GM18511 (cell line): ENCODE results near the gene ADARB2.
"Not testable (repeated sequence)": the region's sequence is repeated elsewhere in the genome, so short reads cannot be mapped to it uniquely, and the experiment has no call there.

Source experiments
- ATAC-seq: cut with Tn5 transposase; IDR thresholded peaks from one replicate; pipeline ENCODE4 v1.9.1; 2021; ENCODE audit warnings: mild to moderate bottlenecking, moderate library complexity; ENCODE audit not compliant: unreplicated experiment

The ADARB2 gene

DNA sequence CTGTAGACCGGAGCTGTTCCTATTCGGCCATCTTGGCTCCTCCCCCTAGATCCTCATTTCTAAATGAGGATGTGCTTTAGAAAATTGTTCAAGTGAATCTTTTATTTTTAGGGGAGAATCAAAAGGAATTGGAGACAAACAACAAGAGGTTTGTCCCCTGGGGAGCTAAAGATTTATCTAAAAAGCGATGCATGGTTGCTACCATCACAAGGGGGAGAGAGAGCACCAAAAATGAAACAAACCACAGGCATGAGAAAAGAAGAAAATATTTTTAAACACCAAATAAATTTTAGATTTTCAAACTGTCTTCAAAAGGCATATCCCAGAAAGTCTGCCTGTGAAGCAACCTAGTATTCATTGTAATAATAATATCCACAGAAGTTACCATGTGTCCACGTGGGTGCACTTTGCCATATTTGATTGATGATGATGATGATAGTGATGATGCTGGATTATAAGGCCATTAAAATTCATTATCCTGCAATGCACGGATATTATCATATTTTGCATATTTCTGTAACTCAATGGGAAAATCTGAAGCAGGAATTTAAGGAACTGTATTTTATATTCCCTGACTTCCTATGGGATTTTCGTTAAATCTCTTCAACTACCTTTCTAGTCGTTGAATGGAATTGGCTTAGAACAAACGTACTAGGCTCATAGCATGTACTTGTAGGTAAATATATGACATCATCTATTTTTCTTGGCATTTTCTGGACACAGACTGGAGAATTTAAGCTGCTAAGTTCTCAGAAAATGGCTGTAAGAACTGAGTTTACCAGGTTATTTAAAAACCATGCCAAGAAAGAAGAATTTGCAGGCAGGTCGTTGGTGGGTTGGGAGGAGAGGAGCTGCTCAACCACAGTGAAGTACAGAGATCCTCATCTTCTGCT, 509.6 kb downstream of the ADARB2 start:
- ATAC-seq: no peak

DNA sequence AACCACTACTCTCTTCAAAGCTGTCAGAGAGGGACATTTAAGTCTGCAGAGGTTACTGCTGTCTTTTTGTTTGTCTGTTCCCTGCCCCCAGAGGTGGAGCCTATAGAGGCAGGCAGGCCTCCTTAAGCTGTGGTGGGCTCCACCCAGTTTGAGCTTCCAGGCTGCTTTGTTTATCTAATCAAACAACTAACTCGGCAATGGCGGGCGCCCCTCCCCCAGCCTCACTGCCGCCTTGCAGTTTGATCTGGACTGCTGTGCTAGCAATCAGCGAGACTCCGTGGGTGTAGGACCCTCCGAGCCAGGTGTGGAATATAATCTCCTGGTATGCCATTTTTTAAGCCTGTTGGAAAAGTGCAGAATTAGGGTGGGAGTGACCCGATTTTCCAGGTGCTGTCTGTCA, 510.4 kb downstream of the ADARB2 start:
- ATAC-seq: not testable (repeated sequence)

DNA sequence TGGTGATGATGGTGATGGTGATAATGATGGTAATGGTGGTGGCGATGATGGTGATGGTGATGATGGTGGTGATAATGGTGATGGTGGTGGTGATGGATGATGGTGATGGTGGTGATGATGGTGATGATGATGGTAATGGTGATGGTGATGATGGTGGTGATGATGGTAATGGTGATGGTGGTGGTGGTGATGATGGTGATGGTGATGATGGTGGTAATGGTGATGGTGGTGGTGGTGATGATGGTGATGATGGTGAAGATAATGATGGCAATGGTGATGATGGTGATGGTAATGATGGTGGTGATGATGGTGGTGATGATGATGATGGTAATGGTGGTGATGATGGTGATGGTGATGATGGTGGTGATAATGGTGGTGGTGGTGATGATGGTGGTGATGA, 517.5 kb downstream of the ADARB2 start:
- ATAC-seq: not testable (repeated sequence)

GRCh38 chr10:1217661-1218060, 519.7 kb downstream of the ADARB2 start:
- ATAC-seq: no peak

DNA sequence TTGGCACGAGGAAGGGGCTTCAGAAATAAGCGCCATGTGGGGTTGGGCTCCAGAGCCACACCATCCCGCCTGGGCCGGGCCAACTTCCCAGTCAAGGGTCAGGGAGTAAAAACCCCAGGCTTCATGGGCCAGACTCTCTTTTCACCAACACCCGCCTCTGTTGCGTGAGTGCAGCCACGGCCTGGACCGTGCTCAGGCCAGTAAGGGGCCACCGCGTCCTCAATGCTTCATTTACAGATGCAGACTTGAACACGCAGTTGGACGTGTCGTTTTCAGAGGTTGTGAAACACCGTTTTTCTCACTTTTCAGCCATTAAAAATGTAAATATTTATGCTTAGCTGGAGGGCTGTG, 520.1 kb downstream of the ADARB2 start:
- no peak for ATAC-seq

- no peak for ATAC-seq
Measured at GRCh38 chr10:1216574-1217236, 520.6 kb downstream of the ADARB2 start.

- ATAC-seq: no peak
Measured at GRCh38 chr10:1215862-1216573, 521.3 kb downstream of the ADARB2 start.

GRCh38 chr10:1214882-1215540, 522.3 kb downstream of the ADARB2 start:
- ATAC-seq: no peak

DNA sequence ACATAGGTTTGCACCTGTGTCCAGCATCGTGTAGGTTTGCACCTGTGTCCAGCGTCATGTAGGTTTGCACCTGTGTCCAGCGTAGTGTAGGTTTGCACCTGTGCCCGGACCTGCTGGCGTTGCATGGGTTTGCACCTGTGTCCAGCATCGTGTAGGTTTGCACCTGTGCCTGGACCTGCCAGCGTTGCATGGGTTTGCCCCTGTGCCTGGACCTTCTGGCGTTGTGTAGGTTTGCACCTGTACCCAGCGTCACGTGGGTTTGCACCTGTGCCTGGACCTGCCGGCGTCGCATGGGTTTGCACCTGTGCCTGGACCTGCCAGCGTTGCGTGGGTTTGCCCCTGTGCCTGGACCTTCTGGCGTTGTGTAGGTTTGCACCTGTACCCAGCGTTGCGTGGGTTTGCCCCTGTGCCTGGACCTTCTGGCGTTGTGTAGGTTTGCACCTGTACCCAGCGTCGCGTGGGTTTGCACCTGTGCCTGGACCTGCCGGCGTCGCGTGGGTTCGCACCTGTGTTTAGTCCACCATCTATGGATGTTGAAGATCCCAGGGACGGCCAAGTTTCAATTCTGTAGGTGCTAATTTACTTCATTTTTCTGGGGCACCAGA, 523.2 kb downstream of the ADARB2 start:
- no peak for ATAC-seq

GRCh38 chr10:1213252-1214070, 523.9 kb downstream of the ADARB2 start:
- no peak for ATAC-seq

DNA sequence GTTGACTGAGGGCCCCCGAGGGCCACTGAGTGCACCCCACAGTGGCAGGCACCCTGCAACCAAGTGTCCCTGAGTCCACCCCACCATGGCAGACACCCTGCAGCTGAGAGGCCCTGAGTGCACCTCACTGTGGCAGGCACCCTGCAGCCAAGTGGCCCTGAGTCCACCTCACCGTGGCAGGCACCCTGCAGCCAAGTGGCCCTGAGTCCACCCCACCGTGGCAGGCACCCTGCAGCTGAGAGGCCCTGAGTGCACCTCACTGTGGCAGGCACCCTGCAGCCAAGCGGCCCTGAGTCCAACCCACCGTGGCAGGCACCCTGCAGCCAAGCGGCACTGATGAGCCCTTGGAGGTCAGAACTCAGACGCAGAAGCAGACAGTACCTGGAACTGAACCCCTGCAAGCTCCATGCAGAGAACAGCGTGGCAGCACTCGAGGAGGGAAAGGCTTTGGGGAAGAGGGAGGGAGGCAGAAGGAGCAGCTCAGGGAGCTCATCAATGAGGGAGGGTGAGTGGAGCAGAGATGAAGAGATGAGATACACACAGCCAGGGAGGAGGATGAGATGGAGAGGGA, 524.7 kb downstream of the ADARB2 start:
- ATAC-seq: no peak

- no peak for ATAC-seq
Measured at GRCh38 chr10:1211844-1212570, 525.3 kb downstream of the ADARB2 start.

DNA sequence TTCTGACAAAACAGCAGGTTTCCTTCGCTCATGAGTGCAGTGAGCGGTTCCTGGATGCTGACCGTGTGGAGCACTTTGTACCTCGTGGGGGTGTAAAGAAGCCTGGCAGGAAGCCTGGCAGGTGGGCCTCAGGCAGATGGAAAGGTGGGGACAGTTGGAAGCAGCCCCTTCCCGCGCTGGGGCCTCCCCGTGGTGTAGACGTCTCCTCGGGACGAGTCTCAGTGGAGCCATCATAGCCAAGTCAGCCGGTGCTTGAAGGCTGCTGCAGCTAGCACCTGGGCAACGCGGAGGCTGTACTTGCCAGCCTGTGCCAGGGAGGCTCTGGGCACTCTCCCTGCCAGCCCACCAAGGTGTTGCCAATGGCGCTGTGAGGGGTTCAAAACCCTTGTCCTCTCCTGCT, 526.7 kb downstream of the ADARB2 start:
- ATAC-seq: no peak

GRCh38 chr10:1209355-1209979, 527.9 kb downstream of the ADARB2 start:
- ATAC-seq: no peak

GRCh38 chr10:1208366-1209311, 528.7 kb downstream of the ADARB2 start:
- ATAC-seq: no peak

DNA sequence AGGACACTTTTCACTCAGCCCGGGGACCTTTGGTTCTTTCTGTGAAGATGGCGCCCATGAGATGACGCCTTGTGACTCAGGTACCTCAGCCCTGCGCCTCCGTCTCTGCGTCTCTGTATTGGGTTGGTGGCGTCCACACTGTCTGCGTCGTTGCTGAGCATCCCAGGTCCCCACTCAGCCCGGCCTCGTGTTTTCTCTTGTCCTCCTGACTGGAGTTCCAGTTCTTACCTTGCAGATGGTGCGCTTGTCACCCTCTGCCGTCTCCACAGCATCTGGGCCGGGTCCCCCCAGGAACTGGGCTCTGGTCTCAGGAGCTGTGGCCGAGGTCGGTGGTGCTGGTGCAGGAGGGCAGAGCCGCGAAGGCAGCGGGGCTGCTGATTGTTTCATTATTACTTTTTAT, 530.7 kb downstream of the ADARB2 start:
- ATAC-seq: no peak

- ATAC-seq: no peak
Measured at GRCh38 chr10:1206101-1206500, 531.2 kb downstream of the ADARB2 start.
